M059J (cell line): Measurements from ENCODE around the gene ZC3H14. TPM values are rescaled to one million over a fixed set of nuclear protein-coding genes. Genes with fewer than 3 reads are reported as not detected.
"Not testable (repeated sequence)": the region's sequence is repeated elsewhere in the genome, so short reads cannot be mapped to it uniquely, and the experiment has no call there.

ENCODE experiments used
- DNase-seq: peaks from one replicate; pipeline ENCODE4 v3.0.0-alpha.2; 2012; ENCODE audit warnings: low read depth
- total RNA-seq: library from RNA; depleted of rRNA; stranded (reverse); fragments of >200 nt; shearing (Covaris generic); gene quantifications from 2 replicates; pipeline ENCODE4 v1.2.3, GENCODE V29; 2014; rRNA removed

The ZC3H14 gene, protein sequence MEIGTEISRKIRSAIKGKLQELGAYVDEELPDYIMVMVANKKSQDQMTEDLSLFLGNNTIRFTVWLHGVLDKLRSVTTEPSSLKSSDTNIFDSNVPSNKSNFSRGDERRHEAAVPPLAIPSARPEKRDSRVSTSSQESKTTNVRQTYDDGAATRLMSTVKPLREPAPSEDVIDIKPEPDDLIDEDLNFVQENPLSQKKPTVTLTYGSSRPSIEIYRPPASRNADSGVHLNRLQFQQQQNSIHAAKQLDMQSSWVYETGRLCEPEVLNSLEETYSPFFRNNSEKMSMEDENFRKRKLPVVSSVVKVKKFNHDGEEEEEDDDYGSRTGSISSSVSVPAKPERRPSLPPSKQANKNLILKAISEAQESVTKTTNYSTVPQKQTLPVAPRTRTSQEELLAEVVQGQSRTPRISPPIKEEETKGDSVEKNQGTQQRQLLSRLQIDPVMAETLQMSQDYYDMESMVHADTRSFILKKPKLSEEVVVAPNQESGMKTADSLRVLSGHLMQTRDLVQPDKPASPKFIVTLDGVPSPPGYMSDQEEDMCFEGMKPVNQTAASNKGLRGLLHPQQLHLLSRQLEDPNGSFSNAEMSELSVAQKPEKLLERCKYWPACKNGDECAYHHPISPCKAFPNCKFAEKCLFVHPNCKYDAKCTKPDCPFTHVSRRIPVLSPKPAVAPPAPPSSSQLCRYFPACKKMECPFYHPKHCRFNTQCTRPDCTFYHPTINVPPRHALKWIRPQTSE
- total RNA-seq = 46.8 and 58.7 TPM in 2 replicates

DNA sequence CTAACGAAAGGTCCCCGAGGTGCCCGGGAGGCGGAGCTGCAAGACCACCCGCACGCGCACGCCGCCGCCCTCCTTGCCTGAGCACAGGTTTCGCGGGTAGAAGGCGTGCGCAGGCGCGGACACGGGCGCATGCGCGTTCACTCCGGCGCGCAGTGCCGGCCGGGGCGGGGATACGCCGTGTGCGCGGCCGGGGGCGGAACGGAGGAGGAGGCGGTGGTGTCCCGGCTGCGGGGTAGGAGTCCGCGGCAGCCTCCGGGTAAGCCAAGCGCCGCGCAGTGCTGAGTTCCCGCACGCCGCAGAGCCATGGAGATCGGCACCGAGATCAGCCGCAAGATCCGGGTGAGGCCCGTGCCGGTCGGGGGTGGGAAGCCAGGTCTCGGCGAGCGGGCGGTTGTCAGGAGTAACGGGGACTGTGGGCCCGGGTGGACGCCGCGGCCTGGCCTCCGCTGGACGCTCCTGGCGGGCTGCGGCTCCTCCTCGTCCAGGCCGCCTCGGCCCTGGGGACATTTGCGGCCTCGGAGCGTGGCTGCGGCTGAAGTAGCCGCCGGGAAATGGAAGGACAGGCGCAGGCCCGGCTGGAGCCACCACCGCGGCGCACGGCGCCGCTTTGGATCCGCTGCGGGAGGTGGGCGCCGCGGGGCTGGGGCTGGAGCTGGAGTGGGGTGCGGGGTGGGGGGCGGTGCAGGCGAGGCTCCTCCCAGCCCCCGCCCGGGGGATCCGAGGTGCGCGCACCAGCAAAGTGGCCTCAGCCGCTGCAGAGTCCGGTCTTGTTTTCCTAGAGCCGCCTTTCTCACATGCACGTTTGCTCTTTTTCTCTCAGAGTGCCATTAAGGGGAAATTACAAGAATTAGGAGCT, at the start of gene ZC3H14:
Gene ZC3H14, plus strand, starts transcription at position 207 of the 856 bp plus-strand sequence. Its CDS starts 97 bp downstream, at position 304.
- DNase-seq = peak; percentile 78

DNA sequence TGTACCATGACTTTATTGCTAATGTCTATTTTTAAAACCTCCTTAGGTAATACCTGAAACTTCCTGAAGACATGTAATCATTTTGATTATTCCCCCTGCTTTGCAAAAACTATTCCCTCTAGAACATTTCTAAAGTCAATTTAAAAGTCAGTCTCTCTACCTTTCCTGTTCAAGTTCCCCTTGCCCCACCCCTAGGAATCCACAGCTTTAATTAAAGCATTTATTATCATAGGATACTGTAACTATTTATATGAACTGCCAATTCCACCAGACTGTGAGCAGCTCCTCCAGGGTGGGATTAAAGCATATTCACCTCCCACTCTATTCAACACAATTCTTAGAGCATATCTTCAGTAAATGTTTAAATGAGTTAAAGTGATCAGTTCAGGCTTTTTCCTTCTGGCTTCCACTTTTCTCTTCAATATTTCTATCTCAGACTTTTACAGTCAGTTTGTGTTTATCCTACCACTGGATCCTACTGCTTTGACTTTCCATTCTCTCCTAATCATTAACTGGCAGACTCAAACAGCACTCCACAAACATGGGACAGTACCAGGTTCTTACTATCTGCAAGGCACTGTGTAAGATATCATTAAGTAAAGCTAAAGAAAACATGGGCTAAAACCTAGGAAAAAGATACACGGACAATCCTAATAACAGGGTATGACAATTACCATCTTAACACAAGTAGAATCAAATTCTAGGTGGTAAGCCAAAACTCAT, 47.2 kb upstream of the ZC3H14 start:
- no peak for DNase-seq

DNA sequence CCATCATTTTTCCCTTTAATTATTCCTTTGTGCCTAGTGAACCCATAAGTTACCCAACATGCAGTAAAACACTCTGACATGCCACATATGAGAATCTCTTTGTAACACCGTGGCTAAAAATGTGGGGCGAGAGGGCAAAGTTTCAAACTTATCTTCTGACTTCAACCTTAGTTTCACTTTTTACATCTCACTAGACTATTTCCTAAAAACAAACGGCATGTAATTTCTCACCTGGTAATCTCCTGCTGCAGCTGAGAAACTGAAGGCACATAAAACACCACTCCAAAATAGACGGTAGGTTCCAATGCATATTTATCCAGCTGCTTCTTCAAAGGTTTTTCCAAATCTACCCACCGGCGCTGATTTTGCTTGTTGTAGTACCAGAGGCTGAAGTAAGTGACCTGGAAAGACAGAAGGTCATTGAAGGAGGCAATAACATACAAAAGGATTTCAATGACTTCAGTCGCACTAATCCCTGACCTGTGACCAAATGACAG, 45.9 kb upstream of the ZC3H14 start:
- no peak for DNase-seq

DNA sequence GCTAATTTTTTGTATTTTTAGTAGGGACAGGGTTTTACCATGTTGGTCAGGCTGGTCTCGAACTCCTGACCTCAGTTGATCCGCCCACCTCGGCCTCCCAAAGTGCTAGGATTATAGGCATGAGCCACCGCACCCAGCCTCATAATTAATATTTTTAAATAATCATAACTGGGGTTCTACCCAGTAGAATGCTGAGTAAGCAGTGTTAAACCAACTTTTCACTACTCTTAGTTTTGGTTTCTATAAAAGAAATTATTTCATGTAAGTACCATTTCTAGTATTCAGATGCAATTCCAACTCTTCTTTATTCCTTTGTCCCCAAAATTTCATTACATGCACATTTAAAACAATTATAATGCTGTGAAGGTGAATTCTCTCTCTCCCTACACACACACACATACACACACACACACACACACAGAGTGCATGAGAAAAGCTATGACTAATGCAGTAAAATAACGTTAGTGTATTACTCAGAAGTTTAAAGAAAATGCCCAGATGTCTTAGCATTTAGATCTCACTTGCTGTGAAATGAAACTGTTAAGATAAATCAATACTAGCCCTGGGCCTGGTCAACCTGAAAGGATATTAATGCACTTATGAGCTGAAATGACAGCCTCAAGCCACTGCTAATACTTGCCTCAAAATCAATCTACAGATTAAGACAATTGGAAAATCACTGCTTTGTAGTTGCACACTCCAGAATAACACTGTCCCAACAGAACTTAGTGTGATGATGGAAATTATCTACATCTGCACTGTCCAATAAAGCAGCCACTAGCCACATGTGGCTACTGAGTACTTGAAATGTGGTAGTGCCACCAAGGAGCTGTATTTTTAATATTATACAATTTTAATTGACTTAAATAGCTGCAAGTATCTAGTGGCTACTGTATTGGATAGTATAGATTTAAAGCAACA, 44.0 kb upstream of the ZC3H14 start:
- peak; percentile 65 for DNase-seq

DNA sequence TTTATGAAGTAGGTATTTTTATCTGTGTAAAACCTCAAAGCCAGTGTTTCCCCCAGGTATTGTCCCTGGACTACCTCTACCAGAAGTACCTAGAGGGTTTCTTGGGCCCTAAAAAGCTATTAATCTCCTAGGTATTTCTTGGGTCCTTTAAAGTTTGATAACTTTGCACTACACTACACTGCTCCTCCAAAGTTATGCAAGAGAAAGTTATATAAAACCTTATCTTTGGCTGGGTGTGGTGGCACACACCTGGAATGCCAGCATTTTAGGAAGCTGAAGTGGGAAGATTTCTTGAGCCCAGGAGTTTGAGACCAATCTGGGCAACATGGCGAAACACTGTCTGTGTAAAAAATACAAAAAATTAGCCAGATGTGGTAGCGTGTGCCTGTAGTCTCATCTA, 42.9 kb upstream of the ZC3H14 start:
- no peak for DNase-seq

DNA sequence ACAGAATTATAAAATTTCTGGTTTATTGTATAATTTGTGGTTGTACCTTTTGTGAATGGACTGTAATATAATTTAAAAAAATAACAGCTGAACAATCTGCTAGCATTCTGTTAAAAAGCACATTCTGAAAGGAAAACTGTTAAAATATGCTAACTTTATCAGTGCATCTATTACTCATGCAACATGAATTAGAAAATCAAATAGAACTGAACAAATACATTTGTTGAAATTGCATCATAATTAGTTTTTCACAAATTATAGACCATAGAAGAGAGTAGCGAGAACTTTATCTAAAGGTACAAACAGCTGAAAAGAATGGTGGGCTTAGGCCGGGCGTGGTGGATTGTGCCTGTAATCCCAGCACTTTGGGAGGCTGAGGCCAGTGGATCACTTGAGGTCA, 41.0 kb upstream of the ZC3H14 start:
- no peak for DNase-seq

DNA sequence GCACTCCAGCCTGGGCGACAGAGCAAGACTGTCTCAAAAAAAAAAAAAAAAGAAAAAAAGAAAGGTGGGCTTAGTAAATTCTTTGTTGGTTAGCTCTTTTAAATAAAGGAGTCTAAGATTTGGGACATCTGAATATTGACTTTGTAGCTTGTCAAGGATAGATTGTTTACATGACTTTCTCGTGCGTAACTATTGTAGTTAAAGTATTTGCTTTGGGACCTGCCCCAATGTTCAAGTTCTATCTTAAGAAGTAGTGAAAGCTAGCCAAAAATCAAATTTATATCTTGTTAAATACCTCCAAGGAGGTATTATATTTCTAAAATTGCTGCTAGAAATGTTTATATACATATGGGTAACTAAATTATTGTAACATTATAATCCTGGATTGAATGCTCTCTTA, 40.4 kb upstream of the ZC3H14 start:
- DNase-seq = no peak

DNA sequence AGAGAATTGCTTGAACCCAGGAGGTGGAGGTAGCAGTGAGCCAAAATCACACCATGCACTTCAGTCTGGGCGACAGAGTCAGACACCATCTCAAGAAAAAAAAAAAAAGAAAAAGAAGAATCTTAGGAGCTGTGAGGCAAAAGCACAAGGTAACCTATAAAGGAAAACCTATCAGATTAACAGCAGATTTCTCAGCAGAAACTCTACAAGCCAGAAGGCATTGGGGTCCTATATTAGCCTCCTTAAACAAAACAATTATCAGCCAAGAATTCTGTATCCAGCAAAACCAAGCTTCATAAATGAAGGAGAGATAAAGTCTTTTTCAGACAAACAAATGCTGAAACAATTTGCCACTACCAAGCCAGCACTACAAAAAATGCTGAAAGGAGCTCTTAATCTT, 32.9 kb upstream of the ZC3H14 start:
- not testable (repeated sequence) for DNase-seq

DNA sequence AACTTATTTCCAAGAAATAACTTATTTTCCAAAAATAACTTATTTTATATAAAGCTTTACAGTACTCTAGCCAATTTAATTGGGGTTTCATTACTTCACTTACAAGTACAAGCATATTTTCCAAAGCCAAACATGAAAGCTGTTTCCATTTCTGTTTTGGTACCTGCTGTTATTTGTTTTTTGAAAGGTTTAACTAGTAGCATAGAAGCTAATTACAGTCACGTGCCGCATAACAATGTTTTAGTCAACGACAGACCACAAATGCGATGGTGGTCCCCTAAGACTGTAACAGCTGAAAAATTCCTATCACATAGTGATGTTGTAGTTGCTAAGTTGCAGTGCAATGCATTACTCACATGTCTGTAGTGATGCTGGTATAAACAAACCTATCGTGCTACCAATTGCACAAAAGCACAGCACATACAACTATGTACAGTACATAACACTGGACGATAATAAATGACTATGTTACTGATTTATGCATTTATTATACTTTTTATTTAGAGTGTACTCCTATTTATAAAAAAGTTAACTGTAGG, 29.7 kb upstream of the ZC3H14 start:
- no peak for DNase-seq

DNA sequence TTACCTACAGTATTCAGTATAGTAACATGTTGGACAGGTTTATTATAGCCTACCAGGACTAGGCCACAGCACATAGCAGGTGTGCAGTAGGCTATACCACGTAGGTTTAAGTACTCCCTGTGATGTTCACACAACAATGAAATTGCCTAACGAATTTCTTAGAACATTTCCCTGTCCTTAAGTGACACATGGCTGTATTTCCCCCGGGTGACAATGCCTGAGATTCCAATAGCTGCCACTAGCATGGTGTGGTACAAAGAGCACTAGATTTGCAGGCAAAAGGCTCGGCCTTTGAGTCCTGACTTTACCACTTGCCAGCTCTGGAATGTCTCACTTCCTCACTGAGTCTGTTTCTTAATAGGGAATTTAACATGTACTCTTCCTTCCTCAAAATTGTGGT, 27.7 kb upstream of the ZC3H14 start:
- DNase-seq = no peak

DNA sequence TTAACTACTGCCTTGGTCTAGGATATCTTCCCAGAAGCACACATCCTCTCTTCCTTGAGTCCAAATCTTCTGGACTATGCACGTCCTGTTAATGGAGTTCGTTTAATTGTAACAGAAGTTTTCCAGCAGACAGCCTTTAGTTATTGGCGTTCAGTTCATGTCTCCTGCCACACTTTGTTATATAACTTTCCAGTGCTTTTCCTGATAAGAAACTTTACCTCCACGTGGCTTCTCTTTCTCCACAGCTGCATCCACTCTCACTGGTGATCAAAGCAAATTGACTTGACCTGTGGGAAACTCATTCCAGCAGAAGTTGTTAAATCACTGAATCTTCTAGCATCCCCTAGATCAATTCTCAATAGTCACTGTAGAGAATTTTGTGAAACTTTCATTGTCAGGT, 27.0 kb upstream of the ZC3H14 start:
- DNase-seq = no peak

DNA sequence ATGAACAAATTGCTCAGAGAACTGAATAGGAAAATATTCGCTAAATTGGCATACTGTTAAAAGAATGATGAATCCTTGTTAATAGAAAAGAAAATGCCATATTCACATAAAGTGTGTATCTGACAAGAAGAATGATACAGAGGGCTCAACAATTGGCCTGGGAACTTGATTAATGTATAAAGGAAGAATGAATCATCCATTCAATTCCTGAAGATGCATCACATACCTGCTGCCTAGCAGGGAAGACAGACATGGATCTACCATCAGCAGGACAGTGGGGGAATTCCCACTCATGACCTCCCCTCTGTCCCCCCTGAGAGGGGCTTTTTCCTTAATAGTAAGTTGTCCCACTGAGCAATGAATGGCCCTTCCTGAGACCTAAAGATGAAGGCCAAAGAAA, 21.5 kb upstream of the ZC3H14 start:
- no peak for DNase-seq

DNA sequence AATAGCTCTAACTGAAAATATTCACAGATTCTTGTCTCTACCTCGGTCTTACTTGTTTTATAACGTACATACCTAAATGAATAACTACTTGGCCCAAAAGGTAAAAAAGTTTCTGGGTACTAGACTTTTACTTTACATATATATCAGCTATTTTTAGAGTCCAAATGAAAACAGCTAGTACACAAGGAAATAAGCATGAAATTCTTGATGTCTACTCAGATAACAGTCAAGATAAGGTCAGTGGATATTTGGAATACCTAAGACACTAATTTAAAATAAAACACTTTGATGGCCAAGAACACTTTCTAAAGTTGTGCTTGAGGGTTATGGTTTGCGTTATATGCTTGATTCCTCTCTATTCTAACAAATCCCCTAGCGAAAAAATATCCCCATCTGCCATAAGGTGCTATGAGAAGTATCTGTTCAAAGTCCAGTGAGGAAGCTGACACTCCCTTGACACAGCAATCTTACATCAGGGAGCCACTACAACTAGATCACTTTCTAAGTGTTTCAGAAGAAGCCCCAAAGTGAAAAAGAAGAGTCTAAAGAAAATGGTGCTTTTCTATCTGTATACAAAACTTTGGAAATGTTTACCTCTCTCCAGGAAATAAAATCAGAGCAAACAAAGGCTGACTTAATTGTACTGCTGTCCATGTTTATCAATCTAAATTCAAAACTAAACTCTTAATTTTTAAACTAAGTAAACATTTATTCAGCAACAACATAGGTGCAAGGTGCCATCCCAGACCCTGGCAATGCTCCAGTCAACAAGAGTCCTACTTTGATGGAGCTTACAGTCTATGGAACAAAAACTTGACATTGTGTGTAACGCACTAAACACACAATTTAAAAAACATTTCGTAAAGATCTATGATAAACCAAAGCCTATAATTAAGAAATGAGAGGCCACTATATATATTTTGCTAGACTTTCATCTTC, 19.7 kb upstream of the ZC3H14 start:
- no peak for DNase-seq

DNA sequence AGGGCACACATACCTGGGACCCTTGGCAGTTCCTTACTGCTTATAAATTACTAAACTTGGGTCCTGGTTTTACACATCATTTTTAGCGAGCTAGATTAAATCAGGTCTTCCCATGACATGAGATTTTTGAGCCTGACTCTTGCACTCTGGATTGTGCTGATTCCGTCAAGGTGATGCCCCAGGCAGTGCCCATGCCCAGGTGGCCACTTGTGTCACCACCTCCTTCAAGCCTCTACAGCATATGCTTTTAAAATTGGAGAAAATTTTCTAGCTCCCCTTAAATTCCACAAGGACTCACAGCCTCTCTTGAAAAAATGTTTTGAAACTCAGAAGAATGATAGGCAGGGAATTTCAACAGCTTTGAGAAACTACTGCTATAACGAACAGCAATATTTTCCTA, 17.6 kb upstream of the ZC3H14 start:
- DNase-seq = no peak

DNA sequence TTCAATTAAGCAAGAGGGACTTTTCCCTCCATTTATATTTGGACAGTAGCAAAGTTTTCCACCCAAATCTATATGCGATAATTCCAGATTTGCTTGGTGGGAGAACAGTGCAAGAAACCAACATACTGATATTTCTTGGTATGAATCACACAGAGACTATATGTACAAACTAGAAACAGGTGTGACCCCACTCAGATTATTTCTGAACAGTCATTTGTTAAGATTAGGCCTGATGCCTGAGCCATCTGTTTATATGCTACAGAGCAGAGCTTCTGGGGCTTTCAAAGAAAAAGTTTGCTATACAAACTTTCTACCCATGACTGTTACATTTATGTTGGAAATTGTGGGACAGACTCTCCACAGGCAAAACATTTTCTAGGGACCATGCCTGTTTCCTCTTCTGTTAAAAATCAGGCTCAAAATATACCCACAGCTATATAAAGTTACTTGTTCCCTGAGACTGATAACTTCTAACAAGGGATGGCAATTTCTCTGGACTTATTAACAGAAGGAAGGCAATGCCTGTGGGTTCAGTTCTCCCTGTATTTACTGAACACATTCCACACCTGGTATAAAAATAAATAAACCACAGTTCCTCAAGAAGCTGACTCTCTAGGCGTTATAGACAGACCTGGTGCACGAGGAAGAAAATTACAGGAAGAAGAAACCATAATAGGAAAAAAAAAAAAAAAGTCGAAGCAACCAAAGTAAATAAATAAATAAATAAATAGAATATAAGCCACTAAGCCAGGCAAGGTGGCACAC, 16.0 kb upstream of the ZC3H14 start:
- DNase-seq = no peak

DNA sequence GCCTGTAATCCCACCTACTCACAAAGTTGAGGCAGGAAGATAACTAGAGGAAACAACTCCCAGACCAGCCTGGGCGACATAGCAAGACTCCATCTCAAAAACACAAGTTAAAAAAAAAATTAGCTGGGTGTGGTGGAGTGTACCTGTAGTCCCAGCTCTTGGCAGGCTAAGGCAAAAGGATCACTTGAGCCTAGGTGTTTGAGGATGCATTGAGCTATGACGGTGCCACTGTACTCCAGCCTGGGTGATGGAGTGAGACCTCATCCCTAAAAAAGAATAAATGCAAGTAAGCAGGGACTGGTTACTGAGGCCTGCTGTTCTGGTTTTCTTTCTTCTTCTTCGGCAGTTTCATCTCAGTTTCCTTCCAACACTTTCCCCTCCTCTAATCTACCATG, 15.5 kb upstream of the ZC3H14 start:
- no peak for DNase-seq

DNA sequence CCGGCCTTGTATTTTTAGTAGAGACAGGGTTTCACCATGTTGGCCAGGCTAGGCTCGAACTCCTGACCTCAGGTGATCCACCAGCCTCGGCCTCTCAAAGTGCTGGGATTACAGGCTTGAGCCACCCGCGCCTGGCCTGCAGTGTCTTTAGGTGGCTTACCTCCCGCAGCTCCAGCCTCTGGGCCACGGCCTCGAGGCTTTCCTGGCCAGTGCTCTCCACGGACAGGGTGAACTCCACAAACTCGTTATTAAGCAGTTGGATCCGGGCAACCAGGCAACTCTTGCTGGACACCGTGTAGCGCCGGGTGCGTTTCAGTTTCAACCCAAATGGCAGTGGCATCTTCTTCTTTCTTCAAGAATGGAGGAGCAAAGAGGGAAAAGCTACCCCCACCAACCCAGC, 12.8 kb upstream of the ZC3H14 start:
- DNase-seq = no peak
